Right forelimb (tissue), 1 donor: ENCODE measurements around the gene PTTG1.

Experiments used
- DNase-seq: peaks from one replicate; pipeline ENCODE4 v3.0.0-alpha.2; 2018

Gene PTTG1

DNA sequence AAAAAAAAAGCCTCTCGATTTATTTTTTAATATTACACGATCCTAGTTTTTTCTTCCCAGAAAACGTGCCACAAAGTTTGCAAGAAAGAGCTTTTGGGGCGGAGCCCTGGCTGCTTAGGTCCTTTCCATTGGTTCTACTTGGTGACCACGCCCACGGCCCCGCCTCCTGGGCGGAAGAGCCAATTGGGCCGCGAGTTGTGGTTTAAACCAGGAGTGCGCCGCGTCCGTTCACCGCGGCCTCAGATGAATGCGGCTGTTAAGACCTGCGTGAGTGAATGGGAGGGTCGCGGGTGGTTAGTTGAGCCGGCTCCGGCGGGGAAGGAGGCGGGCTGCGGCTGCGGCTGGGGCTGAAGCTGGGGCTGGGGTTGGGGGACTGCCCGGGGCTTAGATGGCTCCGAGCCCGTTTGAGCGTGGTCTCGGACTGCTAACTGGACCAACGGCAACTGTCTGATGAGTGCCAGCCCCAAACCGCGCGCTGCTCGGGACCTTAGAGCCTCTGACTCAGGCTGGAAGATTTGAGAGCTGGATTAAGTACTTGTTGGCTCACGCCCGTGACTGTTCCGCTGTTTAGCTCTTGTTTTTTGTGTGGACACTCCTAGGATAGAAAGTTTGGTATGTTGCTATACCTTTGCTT is at the start of gene PTTG1:
Gene PTTG1 (plus strand): TSS at position 231 of the 634 bp plus-strand sequence. CDS start 458 bp downstream, outside the sequence.
- peak; percentile 98 for DNase-seq

DNA sequence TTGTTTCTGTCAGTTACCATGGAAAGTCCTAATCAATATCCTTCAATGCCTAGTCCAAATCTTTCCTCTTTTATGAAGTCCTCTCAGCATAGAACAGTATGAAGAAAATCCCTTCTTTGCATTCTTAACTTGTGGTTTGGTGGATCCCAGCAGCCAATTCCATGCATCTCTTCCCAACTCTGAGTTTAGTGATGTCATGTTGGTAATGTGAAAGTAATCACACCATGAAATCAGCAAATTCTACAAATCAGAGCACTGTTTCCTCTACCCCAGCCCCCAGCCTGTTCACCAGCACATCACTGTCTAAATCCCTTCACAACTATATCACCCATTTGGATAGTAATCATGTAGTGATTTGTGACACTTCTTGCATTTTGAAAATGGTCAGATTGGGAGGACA is 46.5 kb upstream of the PTTG1 start:
- DNase-seq: no peak

DNA sequence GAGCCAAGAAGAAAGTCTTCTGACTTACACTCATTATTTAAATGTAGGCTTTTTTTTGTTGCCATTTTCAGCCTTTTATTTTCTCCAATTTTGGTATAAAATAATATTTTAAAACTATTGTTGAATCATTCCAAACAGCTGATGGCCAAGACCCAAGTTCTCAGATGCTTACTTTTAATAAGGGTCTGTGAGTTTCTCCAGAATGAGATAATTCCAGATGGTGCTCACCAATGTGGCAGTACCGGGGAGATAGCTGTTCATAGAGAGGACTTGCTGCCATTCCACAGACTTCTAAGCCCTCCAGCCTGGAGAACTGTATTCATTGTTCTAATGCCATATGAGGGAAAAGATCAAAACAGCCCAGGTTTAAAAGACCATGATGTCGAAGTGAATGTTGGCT is 46.0 kb upstream of the PTTG1 start:
- DNase-seq: no peak

- no peak for DNase-seq
Measured at GRCh38 chr5:160376416-160376815, 45.2 kb upstream of the PTTG1 start.

- no peak for DNase-seq
Measured at GRCh38 chr5:160377651-160378050, 44.0 kb upstream of the PTTG1 start.

DNA sequence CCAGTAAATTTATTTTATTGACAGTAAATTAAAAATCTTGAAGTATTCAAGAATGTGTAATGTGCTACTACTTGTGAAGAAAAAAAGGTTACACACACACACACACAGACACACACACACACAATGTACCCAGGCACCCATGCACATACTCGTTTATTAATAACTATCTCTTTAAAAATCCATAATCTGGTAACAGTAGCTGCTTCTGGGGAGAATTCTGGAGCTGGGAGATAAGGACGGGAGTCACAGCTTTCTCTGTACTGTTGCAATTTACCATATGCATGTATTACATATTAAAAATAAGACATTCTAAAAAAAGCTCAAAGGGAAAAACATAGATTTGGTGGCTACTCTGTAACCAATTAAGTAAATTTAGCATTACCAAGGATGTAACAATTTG is 43.3 kb upstream of the PTTG1 start:
- DNase-seq: no peak

DNA sequence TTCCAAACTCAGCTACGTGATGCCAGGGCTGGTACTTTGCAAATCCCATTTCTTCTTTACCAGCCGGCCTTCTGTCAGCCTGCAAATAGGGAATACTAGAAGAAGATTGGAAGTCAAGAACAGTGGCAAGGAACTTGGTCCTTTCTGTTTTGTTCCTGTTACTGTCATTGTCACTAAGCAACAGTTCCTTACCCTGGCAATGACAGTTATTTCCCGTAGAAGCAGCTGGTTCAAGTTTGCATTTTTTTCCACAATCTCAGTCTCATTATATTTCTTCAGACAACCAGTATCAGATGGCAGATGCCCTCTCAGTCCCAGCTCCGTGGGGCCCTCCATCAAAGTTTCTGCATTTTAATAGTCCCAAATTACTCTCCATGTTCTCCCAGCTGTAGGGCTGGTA is 42.1 kb upstream of the PTTG1 start:
- no peak for DNase-seq

DNA sequence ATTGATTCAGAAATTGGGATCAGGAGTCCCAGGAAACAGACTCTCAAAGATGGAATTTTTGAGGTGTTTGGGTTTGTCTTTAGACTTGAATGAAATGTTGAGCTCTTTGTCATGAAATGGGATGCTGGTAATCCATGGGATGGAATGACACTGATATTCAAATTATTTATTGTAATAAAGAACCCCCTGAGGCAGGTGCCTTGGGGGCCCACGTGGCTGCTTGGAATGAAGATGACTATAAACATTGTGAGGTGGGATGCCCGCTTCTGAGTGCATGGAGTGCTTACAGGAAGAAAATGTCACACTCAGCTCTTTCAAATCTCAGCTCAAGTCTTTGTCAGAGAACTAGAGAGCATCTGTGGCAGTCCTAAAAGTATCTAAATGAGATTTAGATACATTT is 41.6 kb upstream of the PTTG1 start:
- no peak for DNase-seq

- no peak for DNase-seq
Measured at GRCh38 chr5:160382346-160382745, 39.3 kb upstream of the PTTG1 start.

DNA sequence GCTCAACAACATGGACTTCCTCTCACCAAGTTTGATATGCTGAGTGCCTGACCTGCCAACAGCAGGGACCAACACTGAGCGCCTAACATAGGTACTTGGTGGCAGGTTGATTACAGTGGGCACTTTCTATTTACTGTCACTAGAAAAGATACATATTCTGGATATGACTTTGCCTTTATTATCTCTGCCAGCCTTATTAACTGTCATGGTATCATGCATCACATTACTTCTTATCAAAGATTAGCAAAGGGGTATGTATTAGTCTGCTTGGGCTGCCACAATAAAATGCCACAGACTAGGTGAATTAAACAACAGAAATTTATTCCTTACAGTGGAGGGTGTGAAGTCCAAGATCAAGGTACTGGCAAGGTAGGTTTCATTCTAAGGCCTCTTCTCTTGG is 37.0 kb upstream of the PTTG1 start:
- no peak for DNase-seq

- no peak for DNase-seq
Measured at GRCh38 chr5:160385496-160385895, 36.2 kb upstream of the PTTG1 start.

DNA sequence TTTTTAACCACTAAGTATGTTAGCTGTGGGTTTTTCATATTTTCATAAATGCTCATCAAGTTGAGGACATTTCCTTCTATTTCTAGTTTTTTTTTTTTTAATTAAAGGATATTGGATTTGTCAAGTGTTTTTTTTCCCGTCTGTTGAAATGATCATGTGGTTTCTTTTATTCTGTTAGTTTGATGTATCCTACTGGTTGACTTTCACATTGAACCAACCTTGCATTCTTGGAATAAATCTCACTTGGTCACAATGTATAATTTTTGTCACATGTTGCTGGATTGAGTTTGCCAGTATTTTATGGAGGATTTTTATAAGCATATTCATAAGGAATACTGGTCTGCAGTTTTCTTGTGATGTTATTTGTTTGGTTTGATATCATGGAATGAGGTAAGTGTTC is 34.2 kb upstream of the PTTG1 start:
- DNase-seq: no peak

- DNase-seq: no peak
Measured at GRCh38 chr5:160390787-160391696, 30.6 kb upstream of the PTTG1 start.

DNA sequence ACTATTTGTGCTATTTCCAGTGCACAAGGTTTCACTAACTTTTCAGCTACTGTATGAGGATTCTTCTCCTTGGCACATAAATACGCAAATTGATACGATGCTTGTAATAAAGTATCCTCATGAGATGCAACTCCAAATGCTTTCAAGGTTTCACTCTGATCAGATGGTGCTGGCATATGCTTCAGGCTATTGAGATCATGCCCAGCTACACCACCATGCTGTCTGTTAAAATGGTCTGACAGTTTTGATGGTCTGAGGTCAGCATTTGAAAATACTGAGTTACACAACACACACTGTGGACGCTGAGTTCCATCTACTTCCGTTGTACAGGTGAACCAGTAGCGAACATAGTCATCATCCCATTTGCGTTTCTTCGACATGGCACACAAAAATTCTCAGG is 26.5 kb upstream of the PTTG1 start:
- no peak for DNase-seq

DNA sequence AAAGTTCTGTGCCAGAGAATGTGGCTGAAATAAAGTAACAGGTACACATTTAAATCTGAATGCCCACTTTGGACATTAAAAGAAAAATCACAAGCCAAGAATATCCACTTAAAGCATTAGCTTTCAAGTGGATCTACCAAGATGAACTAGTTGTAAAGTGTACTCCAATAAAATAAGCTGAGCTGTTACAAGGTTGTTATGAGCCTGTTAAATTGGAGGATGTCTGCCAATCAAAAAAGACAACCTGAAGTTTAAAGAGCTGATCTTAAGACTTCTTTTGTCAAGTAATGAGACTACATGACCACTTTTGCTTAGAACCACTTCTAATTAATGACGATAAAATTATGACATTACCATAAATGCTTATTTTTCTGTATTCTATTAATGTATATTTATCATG is 24.2 kb upstream of the PTTG1 start:
- DNase-seq: no peak

GRCh38 chr5:160398806-160399205 is 22.8 kb upstream of the PTTG1 start:
- DNase-seq: no peak

GRCh38 chr5:160399402-160400353 is 22.0 kb upstream of the PTTG1 start, which contains the start of gene FAM200C:
Gene FAM200C, minus strand, starts transcription at chr5:160400054. Its CDS starts 4,564 bp downstream, at chr5:160395490.
- peak; percentile 94 for DNase-seq

DNA sequence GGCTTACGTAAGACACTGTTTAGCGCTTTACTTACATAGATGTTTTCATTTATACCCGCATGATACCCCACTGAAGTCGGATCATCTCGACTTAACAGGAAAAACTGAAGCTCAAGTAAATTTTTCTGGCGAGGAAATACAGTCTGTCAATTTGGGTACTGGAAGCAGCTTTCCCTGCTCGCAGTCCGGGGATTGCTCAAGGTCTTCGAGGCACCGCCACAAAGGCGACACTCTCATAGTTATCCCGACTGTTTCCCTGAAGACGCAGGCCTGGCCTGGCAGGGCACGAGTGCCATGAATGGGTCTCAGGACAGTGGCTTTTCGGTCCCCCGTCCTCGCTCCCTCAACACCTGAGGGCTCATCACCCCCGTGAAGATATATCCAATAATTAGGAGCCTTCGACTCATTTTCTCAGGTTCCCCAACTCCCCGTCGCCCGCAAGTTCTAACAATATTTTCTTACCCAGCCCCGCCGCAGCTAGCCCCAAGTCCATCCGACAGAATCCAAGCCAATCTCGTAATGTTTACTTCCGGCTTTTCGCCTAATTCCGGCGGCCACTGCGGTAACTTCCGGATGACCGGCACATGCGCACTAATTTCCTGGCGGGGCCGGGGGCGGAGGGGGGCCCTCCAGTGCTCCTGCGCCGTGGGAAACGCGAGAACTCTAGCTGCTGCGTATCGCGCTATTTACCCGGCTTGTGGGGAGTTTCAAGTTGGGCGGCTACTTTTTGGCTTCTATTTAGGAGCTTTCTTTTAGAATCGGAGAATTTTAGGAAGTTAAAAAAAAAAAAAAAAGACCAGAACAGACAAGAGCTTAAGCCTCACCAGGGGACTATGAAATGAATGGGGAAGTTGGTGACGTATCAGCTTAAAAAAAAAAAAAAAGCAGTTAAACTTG is 2.8 kb upstream of the PTTG1 start, which contains the start of gene SLU7:
Gene SLU7 (minus strand): TSS at position 521 of the 897 bp plus-strand sequence. CDS start 3,787 bp downstream, outside the sequence.
- DNase-seq: peak; percentile 97

- no peak for DNase-seq
Measured at GRCh38 chr5:160419458-160420330, 2.0 kb upstream of the PTTG1 start.

- no peak for DNase-seq
Measured at GRCh38 chr5:160420331-160420610, 1.4 kb upstream of the PTTG1 start.

DNA sequence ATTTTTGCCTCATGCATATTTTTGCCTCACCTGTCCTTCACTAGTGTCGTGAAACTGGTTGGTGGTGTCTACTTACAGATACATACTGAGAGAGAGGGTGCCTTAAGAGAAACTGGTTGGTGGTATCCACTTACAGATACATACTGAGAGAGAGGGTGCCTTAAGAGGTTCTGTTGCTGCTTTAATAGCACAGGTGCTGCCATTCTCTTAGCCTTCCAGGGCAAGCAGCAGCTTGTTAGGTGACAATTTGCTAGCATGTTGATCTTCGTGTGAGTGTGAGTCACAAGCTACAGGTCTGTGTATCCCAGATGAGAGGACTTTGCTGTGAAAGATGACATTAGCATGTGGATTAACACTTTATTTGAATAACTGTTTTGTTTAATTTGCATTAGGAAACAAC is 1.4 kb downstream of the PTTG1 start:
- DNase-seq: no peak
